ENCODE data around the gene NKX3-2. TPM values are rescaled to one million over a fixed set of nuclear protein-coding genes. Genes with fewer than 3 reads are reported as not detected.
A peak's percentile ranks its signal among the peaks of the same experiment; 100 is the strongest.

The NKX3-2 gene
- total RNA-seq, 4 donors from 2014 or later, result 0.78 TPM; not detected in 3

DNA sequence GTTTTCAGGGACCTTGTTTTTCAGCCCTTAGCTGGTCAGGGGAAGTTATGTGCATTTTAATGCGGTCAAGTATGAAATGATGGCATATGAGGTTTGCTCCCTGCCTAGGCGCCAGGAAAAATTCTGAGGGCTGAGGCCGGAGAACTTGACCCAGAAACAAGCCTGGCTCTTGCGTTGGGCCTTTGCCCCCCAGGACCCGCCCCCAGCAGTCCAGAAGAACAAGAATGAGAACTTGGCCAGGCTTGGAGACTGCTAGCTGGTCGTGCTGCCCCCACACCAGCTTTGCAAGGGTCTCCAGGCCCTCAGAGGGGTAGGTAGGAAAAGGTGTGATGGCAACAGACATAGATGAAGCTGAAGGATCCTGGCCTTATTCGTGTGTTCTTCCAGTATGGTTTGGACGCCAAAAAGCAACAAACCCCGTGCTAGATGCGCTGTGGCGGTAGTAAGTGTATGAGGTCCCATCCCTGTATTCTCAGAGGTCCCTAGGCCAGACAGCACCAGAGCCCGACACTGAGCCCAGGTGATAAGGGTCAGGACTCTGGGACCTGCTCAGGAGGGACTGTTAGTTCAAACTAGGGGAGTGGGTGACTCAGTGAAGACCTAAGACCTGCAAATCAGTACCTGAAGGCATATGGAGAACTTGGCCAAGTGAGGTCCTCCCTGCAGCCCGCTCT lies 10.5 kb downstream of the NKX3-2 start:
- intact Hi-C loops (cut with DNase I; ENCODE audit: low total_unique reads), result no loop called here
- no peak overlapping the region for H3K4me3 ChIP-seq (ENCODE audit: low read depth, poor library complexity, severe bottlenecking)
- WGBS, 2 donors, result 10 to 13% methylated on average over 13 of the region's 13 CpGs
- no peak for DNase-seq (ENCODE audit: low spot score in 2 of 2)
- TF ChIP-seq POLR2A (IDR thresholded peaks at IDR 0.05), result no peak
- TF ChIP-seq, protein P1, sequence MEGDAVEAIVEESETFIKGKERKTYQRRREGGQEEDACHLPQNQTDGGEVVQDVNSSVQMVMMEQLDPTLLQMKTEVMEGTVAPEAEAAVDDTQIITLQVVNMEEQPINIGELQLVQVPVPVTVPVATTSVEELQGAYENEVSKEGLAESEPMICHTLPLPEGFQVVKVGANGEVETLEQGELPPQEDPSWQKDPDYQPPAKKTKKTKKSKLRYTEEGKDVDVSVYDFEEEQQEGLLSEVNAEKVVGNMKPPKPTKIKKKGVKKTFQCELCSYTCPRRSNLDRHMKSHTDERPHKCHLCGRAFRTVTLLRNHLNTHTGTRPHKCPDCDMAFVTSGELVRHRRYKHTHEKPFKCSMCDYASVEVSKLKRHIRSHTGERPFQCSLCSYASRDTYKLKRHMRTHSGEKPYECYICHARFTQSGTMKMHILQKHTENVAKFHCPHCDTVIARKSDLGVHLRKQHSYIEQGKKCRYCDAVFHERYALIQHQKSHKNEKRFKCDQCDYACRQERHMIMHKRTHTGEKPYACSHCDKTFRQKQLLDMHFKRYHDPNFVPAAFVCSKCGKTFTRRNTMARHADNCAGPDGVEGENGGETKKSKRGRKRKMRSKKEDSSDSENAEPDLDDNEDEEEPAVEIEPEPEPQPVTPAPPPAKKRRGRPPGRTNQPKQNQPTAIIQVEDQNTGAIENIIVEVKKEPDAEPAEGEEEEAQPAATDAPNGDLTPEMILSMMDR (IDR thresholded peaks at IDR 0.05), result no peak

DNA sequence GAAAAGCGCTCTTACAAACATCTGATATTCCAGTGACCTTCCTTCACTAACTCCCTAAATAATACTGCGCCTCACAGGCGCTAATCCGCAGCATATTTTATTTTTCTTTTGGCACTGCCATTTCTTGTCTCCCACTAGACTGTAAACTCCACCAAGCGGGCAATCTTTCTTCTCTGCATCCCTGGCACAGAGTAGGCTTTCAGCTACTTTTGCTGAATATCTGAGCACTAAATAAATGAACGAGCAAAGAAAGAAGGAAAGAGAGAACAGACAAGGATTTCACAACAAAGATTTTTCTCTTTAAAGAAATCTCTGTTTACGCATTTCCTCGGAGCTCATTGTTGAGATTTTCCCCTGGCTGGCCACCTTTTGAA lies 12.7 kb downstream of the NKX3-2 start:
- intact Hi-C loops (cut with DNase I; ENCODE audit: low total_unique reads), result no loop called here
- 29 to 35% methylated on average over 8 of the region's 8 CpGs for WGBS, 2 donors
- no peak overlapping the region for H3K4me3 ChIP-seq (ENCODE audit: low read depth, poor library complexity, severe bottlenecking)
- TF ChIP-seq POLR2A (IDR thresholded peaks at IDR 0.05), result no peak
- TF ChIP-seq, protein P1 (IDR thresholded peaks at IDR 0.05), result no peak
- DNase-seq (ENCODE audit: low spot score in 2 of 2), result no peak

DNA sequence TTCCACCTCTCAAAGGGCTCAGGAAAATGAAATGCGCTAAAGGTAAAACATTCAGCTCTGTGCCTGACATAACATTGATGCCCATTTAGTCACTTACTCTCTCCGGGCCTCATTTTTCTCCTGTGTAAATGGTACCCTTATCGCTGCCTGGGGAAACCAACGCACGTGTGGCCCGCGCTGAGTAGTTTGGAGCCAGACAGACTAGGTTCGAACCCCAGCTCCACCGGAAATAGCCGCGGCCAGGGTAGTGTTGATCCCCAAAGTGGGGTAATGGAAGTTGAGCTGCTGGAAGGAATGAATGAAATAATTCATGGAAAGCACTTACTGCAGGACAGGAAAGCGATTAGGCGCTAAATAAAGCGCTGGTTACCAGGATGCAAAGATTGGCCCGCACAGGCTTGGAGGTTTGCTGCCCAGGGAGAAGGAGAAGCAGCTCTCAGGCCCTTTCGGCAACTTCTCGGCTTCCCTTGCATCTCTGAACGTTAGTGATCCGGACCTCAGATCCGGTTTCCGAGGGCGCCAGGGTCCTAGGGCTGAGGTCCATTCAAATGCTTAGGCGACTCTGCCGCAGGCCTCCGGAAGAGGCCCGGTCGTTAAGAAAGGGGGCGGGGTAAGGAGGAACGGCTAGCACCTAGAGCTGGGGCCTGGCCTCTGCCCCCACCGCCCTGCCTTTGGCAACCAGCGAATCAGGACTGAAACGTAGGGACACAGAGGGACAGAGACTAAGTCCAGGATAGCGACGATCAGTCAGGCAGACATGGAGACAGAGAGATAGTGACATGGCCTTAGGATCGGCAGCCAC lies 13.3 kb downstream of the NKX3-2 start:
- TF ChIP-seq, protein P1 (IDR thresholded peaks at IDR 0.05), result no peak
- TF ChIP-seq POLR2A (IDR thresholded peaks at IDR 0.05), result no peak
- H3K4me3 ChIP-seq (ENCODE audit: low read depth, poor library complexity, severe bottlenecking), result no peak overlapping the region
- peak in 1 of 2 donors; percentile 80 for DNase-seq (ENCODE audit: low spot score in 2 of 2)
- WGBS, 2 donors, result 7 to 8% methylated on average over 35 of the region's 35 CpGs
- intact Hi-C loops (cut with DNase I; ENCODE audit: low total_unique reads), result no loop called here

DNA sequence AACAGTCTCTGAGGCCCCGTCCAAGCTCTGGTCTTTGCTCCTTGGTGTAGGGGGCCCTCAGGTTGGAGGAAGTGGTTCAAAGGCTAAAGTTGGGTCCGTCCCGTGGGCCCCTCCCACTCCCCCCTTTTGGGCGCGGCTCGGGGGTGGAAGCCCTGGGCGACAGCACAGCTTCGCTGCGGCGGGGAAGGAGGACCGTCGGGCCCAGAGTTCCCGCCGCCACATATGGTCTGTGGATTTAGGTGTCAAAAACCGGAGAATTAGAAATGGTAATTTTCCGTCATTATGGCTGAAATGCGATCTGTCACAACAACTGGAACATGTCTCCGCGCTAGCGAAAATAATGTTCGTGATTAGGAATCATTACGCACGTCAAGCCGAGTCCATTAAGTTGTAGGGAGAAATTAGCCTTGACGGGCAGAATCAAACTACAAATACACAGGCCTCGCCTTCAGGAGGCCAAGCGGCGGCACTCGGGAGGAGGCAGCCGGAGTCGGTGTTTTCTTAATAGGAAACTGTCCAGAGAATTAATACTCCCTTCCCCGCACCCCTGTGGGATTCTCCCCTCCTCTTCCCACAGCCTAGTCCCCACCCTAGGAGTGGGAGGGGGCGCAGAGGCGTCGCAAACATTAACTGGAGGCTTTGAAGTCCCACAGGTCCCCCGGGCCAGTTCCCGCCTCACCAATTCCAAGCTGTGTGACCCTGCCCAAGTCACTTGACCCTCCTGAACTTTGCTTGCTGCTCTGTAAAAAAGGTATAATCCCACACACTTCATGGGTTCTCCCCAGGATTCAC lies 15.0 kb downstream of the NKX3-2 start:
- DNase-seq (ENCODE audit: low spot score in 2 of 2), result peak in 1 of 2 donors; percentile 66
- TF ChIP-seq POLR2A (IDR thresholded peaks at IDR 0.05), result no peak
- TF ChIP-seq, protein P1 (IDR thresholded peaks at IDR 0.05), result no peak
- 6 to 12% methylated on average over 35 to 37 of the region's 37 CpGs for WGBS, 2 donors
- intact Hi-C loops (cut with DNase I; ENCODE audit: low total_unique reads), result no loop called here
- H3K4me3 ChIP-seq (ENCODE audit: low read depth, poor library complexity, severe bottlenecking), result no peak overlapping the region

DNA sequence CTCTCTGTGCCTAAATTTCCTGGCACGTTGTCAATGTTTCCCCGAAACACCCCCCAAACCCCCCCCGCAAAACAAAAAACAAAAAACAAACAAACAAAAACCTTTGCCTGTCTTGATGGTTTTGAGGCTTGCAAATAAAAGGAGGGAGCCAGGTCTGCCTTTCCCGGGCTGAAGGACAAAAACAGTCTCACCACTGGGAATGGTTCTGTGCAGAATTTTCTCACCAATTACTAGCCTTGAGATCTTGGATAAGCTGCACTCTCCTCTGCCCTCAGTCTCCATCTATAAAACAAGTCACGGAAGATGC lies 15.5 kb downstream of the NKX3-2 start:
- no peak for DNase-seq (ENCODE audit: low spot score in 2 of 2)
- TF ChIP-seq, protein P1 (IDR thresholded peaks at IDR 0.05), result no peak
- no peak for TF ChIP-seq POLR2A (IDR thresholded peaks at IDR 0.05)
- H3K4me3 ChIP-seq (ENCODE audit: low read depth, poor library complexity, severe bottlenecking), result no peak overlapping the region
- intact Hi-C loops (cut with DNase I; ENCODE audit: low total_unique reads), result no loop called here
- WGBS, 2 donors, result 10% methylated on average over 5 of the region's 5 CpGs
